GM12878 (cell line): Measurements from ENCODE around the gene SLC6A7. TPM values are rescaled to one million over a fixed set of nuclear protein-coding genes. Genes with fewer than 3 reads are reported as not detected.

Source experiments
- ATAC-seq: fragments of 200-7000 bp; cut with Tn5 transposase; 3 replicates; pipeline ENCODE4 v1.9.1; 2020; ENCODE audit warnings: mild to moderate bottlenecking, moderate library complexity
- BruUV-seq: library from RNA; stranded (reverse); fragments of 400-500 nt; replicated peaks from 2 replicates; lab custom pipeline; 2021; lab: Mats Ljungman, UMichigan
- CTCF ChIA-PET: fragments of 300-600 bp; sonication (Branson Sonifier 250); formaldehyde crosslinking; extraction: SDS; loops from one replicate; lab custom pipeline; 2021; ENCODE audit warnings: inconsistent platforms; lab: Yijun Ruan, JAX
- POLR2A ChIA-PET: fragments of 350-600 bp; formaldehyde crosslinking; extraction: SDS; loops from one replicate; lab custom pipeline; 2021; ENCODE audit warnings: inconsistent platforms; lab: Charles Lee
- RAD21 ChIA-PET: fragments of 300-600 bp; sonication (Branson Sonifier 250); formaldehyde crosslinking; loops from one replicate; lab custom pipeline; 2023; ENCODE audit warnings: antibody characterized with exemption; ENCODE audit not compliant: unreplicated experiment; lab: Charles Lee
- SMC1A ChIA-PET: fragments of 300-600 bp; sonication (Branson Sonifier 250); formaldehyde crosslinking; loops from one replicate; lab custom pipeline; 2023; ENCODE audit not compliant: unreplicated experiment, uncharacterized antibody; lab: Charles Lee
- DNase-seq: peaks from one replicate; pipeline ENCODE4 v3.0.0-alpha.2; 2011; ENCODE audit warnings: low read depth, low spot score
- FAIRE-seq: peaks from 3 replicates; lab custom pipeline; 2011; peaks lifted over from hg19 to GRCh38; lab: Jason Lieb, UNC
- H2AFZ ChIP-seq: 2 replicates; pipeline ENCODE4 v1.6.0; 2011; ENCODE audit warnings: low read depth, low read length, control low read depth; ENCODE audit not compliant: control insufficient read depth
- H3K27ac ChIP-seq: 2 replicates; pipeline ENCODE4 v1.5.1; 2011; ENCODE audit warnings: control low read depth; ENCODE audit not compliant: control insufficient read depth, insufficient read depth
- H3K27me3 ChIP-seq, 2 experiments: replicated peaks in 1 of 2; 2 replicates each; pipeline versions ENCODE4 v1.6.0 to v1.6.1; 2011; ENCODE audit warnings: low read length in 1 of 2; ENCODE audit not compliant: control insufficient read depth in 2 of 2, insufficient read depth in 2 of 2
- H3K36me3 ChIP-seq, 2 experiments: 2 replicates each; pipeline ENCODE4 v1.5.1; 2011; ENCODE audit warnings: low read length in 1 of 2; ENCODE audit not compliant: control insufficient read depth in 2 of 2, insufficient read depth in 2 of 2
- H3K4me1 ChIP-seq: 2 replicates; pipeline ENCODE4 v1.6.1; 2011; ENCODE audit warnings: mild to moderate bottlenecking, low read length, moderate library complexity, mixed read lengths; ENCODE audit not compliant: control insufficient read depth, insufficient read depth
- H3K4me2 ChIP-seq: 2 replicates; pipeline ENCODE4 v1.6.0; 2011; ENCODE audit warnings: control low read depth; ENCODE audit not compliant: control insufficient read depth, insufficient read depth
- H3K4me3 ChIP-seq: fragments of 200-600 bp; sonication (generic); 2 replicates; pipeline ENCODE4 v1.5.1; 2016
- H3K79me2 ChIP-seq: 2 replicates; pipeline ENCODE4 v1.6.0; 2011; ENCODE audit warnings: low read length; ENCODE audit not compliant: control insufficient read depth, insufficient read depth
- H3K9ac ChIP-seq: 2 replicates; pipeline ENCODE4 v1.8.0; 2011; ENCODE audit warnings: low read length, control low read depth, mixed read lengths; ENCODE audit not compliant: control insufficient read depth, insufficient read depth
- H3K9me3 ChIP-seq: replicated peaks from 3 replicates; pipeline ENCODE4 v1.5.1; 2011; ENCODE audit warnings: mild to moderate bottlenecking, low read length; ENCODE audit not compliant: control insufficient read depth, insufficient read depth
- H4K20me1 ChIP-seq: 2 replicates; pipeline ENCODE4 v1.6.0; 2011; ENCODE audit not compliant: control insufficient read depth, insufficient read depth
- ATF3 ChIP-seq: IDR thresholded peaks from 2 replicates; pipeline ENCODE4 v1.6.1; 2011; ENCODE audit warnings: low read depth, mild to moderate bottlenecking, low read length, moderate library complexity, borderline replicate concordance; ENCODE audit errors: extremely low read depth
- BACH1 ChIP-seq: fragments of 450-650 bp; IDR thresholded peaks from 2 replicates; pipeline ENCODE4 v1.6.1; 2017; ENCODE audit warnings: mild to moderate bottlenecking, borderline replicate concordance
- BCL3 ChIP-seq: IDR thresholded peaks from 2 replicates; pipeline ENCODE4 v1.6.1; 2011; ENCODE audit warnings: borderline replicate concordance, low read depth, mild to moderate bottlenecking, moderate library complexity, low read length; ENCODE audit not compliant: insufficient read depth, poor library complexity, severe bottlenecking
- BRCA1 ChIP-seq: IDR thresholded peaks from 2 replicates; pipeline ENCODE4 v1.6.1; 2011; ENCODE audit warnings: low read depth, low read length, improper control_type of control experiment
- CHD1 ChIP-seq: IDR thresholded peaks from 2 replicates; pipeline ENCODE4 v1.6.1; 2012; ENCODE audit warnings: low read depth, low read length, improper control_type of control experiment
- EP300 ChIP-seq, 2 experiments: fragments of 150-350 bp in 1 of 2; IDR thresholded peaks; 2 replicates each; pipeline ENCODE4 v1.6.1; 2011 to 2012; ENCODE audit warnings: low read depth in 2 of 2, low read length in 2 of 2, borderline replicate concordance in 1 of 2, improper control_type of control experiment in 1 of 2, inconsistent platforms in 1 of 2; ENCODE audit not compliant: control insufficient read depth in 1 of 2
- JUNB ChIP-seq: IDR thresholded peaks from 2 replicates; pipeline ENCODE4 v1.6.1; 2016; ENCODE audit warnings: antibody characterized with exemption, mild to moderate bottlenecking
- KDM1A ChIP-seq: fragments of 200-600 bp; sonication (generic); IDR thresholded peaks from 2 replicates; pipeline ENCODE4 v1.6.1; 2016; ENCODE audit warnings: borderline replicate concordance
- NKRF ChIP-seq: fragments of 450-650 bp; conservative IDR thresholded peaks from 2 replicates; pipeline ENCODE4 v1.6.1; 2017; ENCODE audit warnings: mild to moderate bottlenecking, moderate library complexity
- POLR2A ChIP-seq: IDR thresholded peaks from 2 replicates; pipeline ENCODE4 v1.6.1; 2011; ENCODE audit warnings: low read depth, mild to moderate bottlenecking, low read length
- SUZ12 ChIP-seq: fragments of 200-600 bp; sonication (generic); IDR thresholded peaks from one replicate; pipeline ENCODE4 v1.6.1; 2018; ENCODE audit warnings: antibody characterized with exemption, mild to moderate bottlenecking; ENCODE audit not compliant: unreplicated experiment
- TARDBP ChIP-seq: IDR thresholded peaks from 2 replicates; pipeline ENCODE4 v1.6.1; 2016; ENCODE audit warnings: borderline replicate concordance
- YBX1 ChIP-seq: fragments of 450-650 bp; IDR thresholded peaks from 2 replicates; pipeline ENCODE4 v1.6.1; 2016; ENCODE audit warnings: antibody characterized with exemption
- YY1 ChIP-seq: IDR thresholded peaks from 2 replicates; pipeline ENCODE4 v1.6.1; 2011; ENCODE audit warnings: low read depth, mild to moderate bottlenecking, low read length
- ZBTB4 ChIP-seq: fragments of 450-650 bp; formaldehyde crosslinking; IDR thresholded peaks from 2 replicates; pipeline ENCODE4 v1.4.0; 2022; ENCODE audit warnings: mild to moderate bottlenecking, moderate library complexity
- ZNF384 ChIP-seq: IDR thresholded peaks from 2 replicates; pipeline ENCODE4 v1.6.1; 2012; ENCODE audit warnings: low read depth, mild to moderate bottlenecking, low read length, improper control_type of control experiment, borderline replicate concordance
- WGBS: methylation state at CpG from one replicate; pipeline ENCODE4 v1.1.6; 2016; ENCODE audit warnings: low lambda C conversion rate; ENCODE audit not compliant: insufficient replicate concordance, insufficient coverage; ENCODE audit errors: missing lambda C conversion rate; 5-methylcytosine and 5-hydroxymethylcytosine counted together
- in situ Hi-C: fragments of 300-500 bp; cut with MboI; formaldehyde crosslinking; loops from 9 replicates; pipeline ENCODE4 v1.14.3; 2018; ENCODE audit warnings: mixed read lengths
- intact Hi-C: fragments of 100-400 bp; cut with micrococcal nuclease; formaldehyde crosslinking; loops from one replicate; pipeline ENCODE4 v1.14.2; 2022; ENCODE audit not compliant: unreplicated experiment
- polyA plus RNA-seq, 11 experiments: library from polyadenylated mRNA; depleted of rRNA in 4 of 11; unstranded in 6 of 11; stranded (reverse) in 5 of 11; fragments of >200 nt; fragmentation: Nextera tagmentation in 4 of 11; fragmentation: Illumina TruSeq in 1 of 11; extraction: Ambion mirVana in 4 of 11; extraction: Trizol in 1 of 11; gene quantifications; 1 replicate in 1 of 11; 2 replicates in 10 of 11; pipeline versions ENCODE4 v1.2.1 to v1.2.3, GENCODE V29; 2011 to 2016; ENCODE audit warnings: inconsistent platforms in 2 of 11, missing spikeins in 2 of 11, low read depth in 1 of 11
- total RNA-seq, 4 experiments: library from RNA; depleted of rRNA in 3 of 4; stranded (reverse); fragments of >200 nt in 3 of 4; fragmentation: Illumina TruSeq in 1 of 4; extraction: Trizol in 1 of 4; gene quantifications; 2 replicates each; pipeline versions ENCODE4 v1.2.1 to v1.2.3, GENCODE V29; 2013 to 2021

Gene SLC6A7
- total and polyA plus RNA-seq, 10 of the 15 experiments (the other 5 are each of a cell fraction or from before 2014, with no cell fraction given) = 0.01 to 0.15 (median 0.06) TPM; not detected in 7

- TF ChIP-seq NKRF = no peak
Measured at GRCh38 chr5:150190503-150190979, 679 bp downstream of the SLC6A7 start (continued).

GRCh38 chr5:150190987-150191386 lies 1.1 kb downstream of the SLC6A7 start:
- WGBS = 33% methylated on average over 2 of the region's 2 CpGs
- H2AFZ ChIP-seq = no peak overlapping the region
- no peaks in the 10 kb centered on the region for H3K9me3 ChIP-seq
- in situ Hi-C loops (no loop called here), intact Hi-C loops (no loop called here)
- no TSS peak for BruUV-seq
- H3K79me2 ChIP-seq = no peaks in the 10 kb centered on the region
- H4K20me1 ChIP-seq = no peaks in the 10 kb centered on the region; the same call in 1 of the 2 replicates
- DNase-seq (no peak), ATAC-seq (no peak), FAIRE-seq (no peak)
- no peak overlapping the region for H3K9ac ChIP-seq
- no peak overlapping the region for H3K4me3 ChIP-seq
- no peaks in the 10 kb centered on the region for H3K36me3 ChIP-seq
- H3K27ac ChIP-seq = no peak overlapping the region
- H3K27me3 ChIP-seq = peaks cover 0 to 5% of the 10 kb centered on the region in 2 experiments; a peak in 3 of 4 replicates
- no peak overlapping the region for H3K4me2 ChIP-seq
- ChIA-PET SMC1A (interaction anchor here (0.7 kb wide), 1 partner anchor 12 kb away, joined by 3 read pairs; no protein-coding TSS in a partner anchor), POLR2A (no interaction called here), RAD21 (no interaction called here), CTCF (no interaction called here)
- no peaks in the 10 kb centered on the region for H3K4me1 ChIP-seq
- TF ChIP-seq EP300 (IDR thresholded peaks at IDR 0.05; ENCODE audit: borderline replicate concordance in 1 of 2, control insufficient read depth in 1 of 2, low read depth in 2 of 2, low read length in 2 of 2) (no peak), CHD1 (no peak), ZNF384 (no peak), BACH1 (no peak), BCL3 (no peak), POLR2A (no peak), ZBTB4 (CRISPR knock-in tag) (no peak), TARDBP (no peak), KDM1A (no peak), ATF3 (no peak), JUNB (no peak), YBX1 (no peak), BRCA1 (no peak), YY1 (no peak), SUZ12 (no peak)
